HepG2 (cell line): ENCODE data around the gene HDAC4. TPM values are rescaled to one million over a fixed set of nuclear protein-coding genes. Genes with fewer than 3 reads are reported as not detected.
A peak's percentile ranks its signal among the peaks of the same experiment; 100 is the strongest.

ENCODE experiments used
- AHR ChIP-seq: IDR thresholded peaks from 2 replicates; pipeline ENCODE4 v1.6.1; 2018; ENCODE audit warnings: missing genetic modification reagents, missing compliant biosample characterization
- BORCS8-MEF2B ChIP-seq: sonication (generic); formaldehyde crosslinking; IDR thresholded peaks from 2 replicates; pipeline ENCODE4 v1.8.0; 2022; ENCODE audit warnings: mild to moderate bottlenecking, missing genetic modification reagents
- FOXC1 ChIP-seq: sonication (generic); formaldehyde crosslinking; IDR thresholded peaks from 2 replicates; pipeline ENCODE4 v1.8.0; 2022; ENCODE audit warnings: mild to moderate bottlenecking, missing genetic modification reagents, borderline replicate concordance
- FOXM1 ChIP-seq: sonication (generic); formaldehyde crosslinking; IDR thresholded peaks from 2 replicates; pipeline ENCODE4 v1.5.0; 2020; ENCODE audit warnings: missing genetic modification reagents
- GATAD1 ChIP-seq: IDR thresholded peaks from 2 replicates; pipeline ENCODE4 v1.6.1; 2016; ENCODE audit warnings: missing genetic modification reagents, missing compliant biosample characterization
- KLF13 ChIP-seq: sonication (generic); formaldehyde crosslinking; IDR thresholded peaks from 2 replicates; pipeline ENCODE4 v1.4.0; 2020; ENCODE audit warnings: mild to moderate bottlenecking, missing genetic modification reagents
- MATR3 ChIP-seq: sonication (generic); formaldehyde crosslinking; IDR thresholded peaks from 2 replicates; pipeline ENCODE4 v1.4.0; 2020; ENCODE audit warnings: missing genetic modification reagents
- MAX ChIP-seq: IDR thresholded peaks from 2 replicates; pipeline ENCODE4 v1.6.1; 2012; ENCODE audit warnings: inconsistent platforms
- NFE2 ChIP-seq: sonication (generic); formaldehyde crosslinking; IDR thresholded peaks from 2 replicates; pipeline ENCODE4 v1.4.0; 2020; ENCODE audit warnings: missing genetic modification reagents
- NPAS2 ChIP-seq: sonication (generic); formaldehyde crosslinking; IDR thresholded peaks from 2 replicates; pipeline ENCODE4 v1.8.0; 2022; ENCODE audit warnings: mild to moderate bottlenecking, missing genetic modification reagents, borderline replicate concordance
- SIN3A ChIP-seq: IDR thresholded peaks from 2 replicates; pipeline ENCODE4 v1.6.1; 2011; ENCODE audit warnings: low read depth, mild to moderate bottlenecking, control low read depth, low read length, borderline replicate concordance
- TBL1XR1 ChIP-seq: fragments of 150-350 bp; IDR thresholded peaks from 2 replicates; pipeline ENCODE4 v1.6.1; 2014; ENCODE audit warnings: borderline replicate concordance, low read length; ENCODE audit not compliant: partially characterized antibody
- THAP8 ChIP-seq: sonication (generic); formaldehyde crosslinking; IDR thresholded peaks from 2 replicates; pipeline ENCODE4 v1.5.1; 2020; ENCODE audit warnings: missing genetic modification reagents, mild to moderate bottlenecking, borderline replicate concordance
- ZFP82 ChIP-seq: sonication (generic); formaldehyde crosslinking; IDR thresholded peaks from 2 replicates; pipeline ENCODE4 v1.5.1; 2020; ENCODE audit warnings: mild to moderate bottlenecking, missing genetic modification reagents, borderline replicate concordance
- ZFP91 ChIP-seq: sonication (generic); formaldehyde crosslinking; IDR thresholded peaks from 2 replicates; pipeline ENCODE4 v1.9.0; 2022; ENCODE audit warnings: missing genetic modification reagents, mild to moderate bottlenecking, borderline replicate concordance
- ZMAT5 ChIP-seq: sonication (generic); formaldehyde crosslinking; IDR thresholded peaks from 2 replicates; pipeline ENCODE4 v1.5.0; 2020; ENCODE audit warnings: mild to moderate bottlenecking, low read depth, missing genetic modification reagents, borderline replicate concordance
- ZNF101 ChIP-seq: sonication (generic); formaldehyde crosslinking; IDR thresholded peaks from 2 replicates; pipeline ENCODE4 v1.4.0; 2020; ENCODE audit warnings: mild to moderate bottlenecking, low read depth, missing genetic modification reagents, borderline replicate concordance
- ZNF570 ChIP-seq: sonication (generic); formaldehyde crosslinking; IDR thresholded peaks from 2 replicates; pipeline ENCODE4 v1.4.0; 2020; ENCODE audit warnings: mild to moderate bottlenecking, missing genetic modification reagents, borderline replicate concordance
- ZNF572 ChIP-seq: sonication (generic); formaldehyde crosslinking; IDR thresholded peaks from 2 replicates; pipeline ENCODE4 v1.5.1; 2020; ENCODE audit warnings: mild to moderate bottlenecking, missing genetic modification reagents
- polyA plus RNA-seq, 8 experiments: library from polyadenylated mRNA; depleted of rRNA in 3 of 8; stranded (reverse) in 7 of 8; unstranded in 1 of 8; fragments of >200 nt; fragmentation: Illumina TruSeq in 4 of 8; extraction: Trizol in 4 of 8; gene quantifications; 2 replicates each; pipeline versions ENCODE4 v1.2.1 to v1.2.3, GENCODE V29; 2011 to 2016; ENCODE audit warnings: low read depth in 4 of 8, missing spikeins in 1 of 8, mixed read lengths in 1 of 8; ENCODE audit not compliant: insufficient read depth in 1 of 8
- total RNA-seq, 5 experiments: library from RNA; depleted of rRNA; stranded (reverse); fragments of >200 nt; fragmentation: Illumina TruSeq; extraction: Trizol; gene quantifications; 2 replicates each; pipeline ENCODE4 v1.2.3, GENCODE V29; 2016; ENCODE audit warnings: low read depth in 1 of 5
- TF ChIP-seq, protein P1 (sequence below): IDR thresholded peaks from 2 replicates; pipeline ENCODE4 v1.6.1; 2016; ENCODE audit warnings: missing genetic modification reagents, missing compliant biosample characterization
- TF ChIP-seq, protein P2 (sequence below): sonication (generic); formaldehyde crosslinking; IDR thresholded peaks from 2 replicates; pipeline ENCODE4 v1.4.0; 2020; ENCODE audit warnings: mild to moderate bottlenecking, missing genetic modification reagents
- TF ChIP-seq, protein P3 (sequence below): IDR thresholded peaks from 2 replicates; pipeline ENCODE4 v1.6.1; 2016

The HDAC4 gene
- total and polyA plus RNA-seq, 2 of the 13 experiments (the other 11 are each of a cell fraction or from before 2014, with no cell fraction given): 10.1 to 11.5 TPM

GRCh38 chr2:239401067-239401880 lies 454 bp upstream of the HDAC4 start (continued):
- TF ChIP-seq ZFP82 (CRISPR knock-in tag): peak; percentile 75
- TF ChIP-seq, protein P1, sequence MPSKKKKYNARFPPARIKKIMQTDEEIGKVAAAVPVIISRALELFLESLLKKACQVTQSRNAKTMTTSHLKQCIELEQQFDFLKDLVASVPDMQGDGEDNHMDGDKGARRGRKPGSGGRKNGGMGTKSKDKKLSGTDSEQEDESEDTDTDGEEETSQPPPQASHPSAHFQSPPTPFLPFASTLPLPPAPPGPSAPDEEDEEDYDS (CRISPR knock-in tag): peak; percentile 80
- TF ChIP-seq FOXC1 (CRISPR knock-in tag): peak; percentile 100
- TF ChIP-seq NFE2: 0 out of 2 replicates have a peak, but pooled peaks have one; percentile 30
- TF ChIP-seq ZNF572: peak; percentile 77; the same call in 1 of the 2 replicates
- TF ChIP-seq ZMAT5: no peak
- TF ChIP-seq AHR: peak; percentile 98
- TF ChIP-seq, protein P2, sequence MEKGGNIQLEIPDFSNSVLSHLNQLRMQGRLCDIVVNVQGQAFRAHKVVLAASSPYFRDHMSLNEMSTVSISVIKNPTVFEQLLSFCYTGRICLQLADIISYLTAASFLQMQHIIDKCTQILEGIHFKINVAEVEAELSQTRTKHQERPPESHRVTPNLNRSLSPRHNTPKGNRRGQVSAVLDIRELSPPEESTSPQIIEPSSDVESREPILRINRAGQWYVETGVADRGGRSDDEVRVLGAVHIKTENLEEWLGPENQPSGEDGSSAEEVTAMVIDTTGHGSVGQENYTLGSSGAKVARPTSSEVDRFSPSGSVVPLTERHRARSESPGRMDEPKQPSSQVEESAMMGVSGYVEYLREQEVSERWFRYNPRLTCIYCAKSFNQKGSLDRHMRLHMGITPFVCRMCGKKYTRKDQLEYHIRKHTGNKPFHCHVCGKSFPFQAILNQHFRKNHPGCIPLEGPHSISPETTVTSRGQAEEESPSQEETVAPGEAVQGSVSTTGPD (CRISPR knock-in tag): no peak
- peak; percentile 81 for TF ChIP-seq TBL1XR1
- TF ChIP-seq GATAD1: peak; percentile 97
- TF ChIP-seq MAX: peak; percentile 100
- TF ChIP-seq MATR3 (CRISPR knock-in tag): no peak
- TF ChIP-seq KLF13 (CRISPR knock-in tag): peak; percentile 99
- TF ChIP-seq BORCS8-MEF2B (CRISPR knock-in tag): peak; percentile 98
- TF ChIP-seq, protein P3, sequence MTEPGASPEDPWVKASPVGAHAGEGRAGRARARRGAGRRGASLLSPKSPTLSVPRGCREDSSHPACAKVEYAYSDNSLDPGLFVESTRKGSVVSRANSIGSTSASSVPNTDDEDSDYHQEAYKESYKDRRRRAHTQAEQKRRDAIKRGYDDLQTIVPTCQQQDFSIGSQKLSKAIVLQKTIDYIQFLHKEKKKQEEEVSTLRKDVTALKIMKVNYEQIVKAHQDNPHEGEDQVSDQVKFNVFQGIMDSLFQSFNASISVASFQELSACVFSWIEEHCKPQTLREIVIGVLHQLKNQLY (CRISPR knock-in tag): peak; percentile 72; the same call in 1 of the 2 replicates
- peak; percentile 97 for TF ChIP-seq ZNF101 (CRISPR knock-in tag)
- no peak for TF ChIP-seq NPAS2 (CRISPR knock-in tag)
- TF ChIP-seq ZFP91 (CRISPR knock-in tag): peak; percentile 97
- peak; percentile 85 for TF ChIP-seq FOXM1
- no peak; the same call in none of the 2 replicates for TF ChIP-seq THAP8 (CRISPR knock-in tag)
- no peak; the same call in 1 of the 2 replicates for TF ChIP-seq SIN3A
- peak; percentile 95 for TF ChIP-seq ZNF570 (CRISPR knock-in tag)
